UCSD-AML1 (cell line): ENCODE data around the gene TMEM256.

ENCODE experiments used
- DNase-seq: peaks from one replicate; lab custom pipeline; 2025; ENCODE audit not compliant: unreplicated experiment; lab: John Stamatoyannopoulos, UW

TMEM256 gene

DNA sequence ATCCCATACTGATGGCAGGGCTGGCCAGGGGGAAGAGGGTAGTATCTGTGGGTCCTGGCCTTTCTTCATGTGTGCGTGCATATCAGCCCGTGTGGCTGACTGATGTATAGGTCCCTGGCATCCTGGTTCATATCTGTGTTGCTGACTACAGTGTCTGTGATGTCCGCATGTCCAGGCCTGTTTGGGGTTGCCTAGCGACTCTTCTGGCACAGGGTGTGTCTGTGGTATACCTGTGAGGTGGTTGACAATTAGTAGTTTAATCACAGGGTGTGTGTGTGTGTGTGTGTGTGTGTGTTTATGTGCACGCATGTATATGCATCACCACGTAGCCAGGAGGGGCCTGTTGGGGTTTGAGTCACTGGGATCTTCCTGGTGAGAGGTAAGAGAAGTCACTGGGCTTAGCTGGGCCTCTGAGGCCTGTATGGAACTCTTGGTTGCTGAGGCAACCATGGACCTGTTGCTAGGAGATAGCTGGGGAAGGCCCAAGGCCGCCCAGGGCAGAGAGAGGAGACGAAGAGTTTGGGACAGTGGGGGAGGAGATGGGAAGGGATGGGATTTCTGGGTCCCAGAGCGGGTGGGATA is 49.5 kb downstream of the TMEM256 start:
- no peak for DNase-seq
